Stimulated activated memory B cell treated with anti-CD40 and anti-IgM and Interleukin-4, amounts not matched to agents 10 μg/mL and 1 μg/mL and 100 μg/mL, for 72 hours (primary cell): Measurements from ENCODE around the gene SULT1A1.
"Not testable (repeated sequence)": the region's sequence is repeated elsewhere in the genome, so short reads cannot be mapped to it uniquely, and the experiment has no call there.

Experiments
- ATAC-seq: fragments of 150-1000 bp; cut with Tn5 transposase; 2 replicates; pipeline ENCODE4 v1.10.0; 2021
- H3K27ac Mint-ChIP-seq: one replicate; pipeline ENCODE4 v1.8.0; 2022; ENCODE audit warnings: mild to moderate bottlenecking, mixed read lengths
- H3K27me3 Mint-ChIP-seq: one replicate; pipeline ENCODE4 v1.8.0; 2022; ENCODE audit warnings: mixed read lengths
- H3K36me3 Mint-ChIP-seq: one replicate; pipeline ENCODE4 v1.8.0; 2022; ENCODE audit warnings: mixed read lengths
- H3K4me1 Mint-ChIP-seq: one replicate; pipeline ENCODE4 v1.8.0; 2022; ENCODE audit warnings: mixed read lengths
- H3K4me3 Mint-ChIP-seq: one replicate; pipeline ENCODE4 v1.8.0; 2022; ENCODE audit warnings: mild to moderate bottlenecking, moderate library complexity, mixed read lengths
- H3K9me3 Mint-ChIP-seq: one replicate; pipeline ENCODE4 v1.8.0; 2022; ENCODE audit warnings: mixed read lengths

The SULT1A1 gene

DNA sequence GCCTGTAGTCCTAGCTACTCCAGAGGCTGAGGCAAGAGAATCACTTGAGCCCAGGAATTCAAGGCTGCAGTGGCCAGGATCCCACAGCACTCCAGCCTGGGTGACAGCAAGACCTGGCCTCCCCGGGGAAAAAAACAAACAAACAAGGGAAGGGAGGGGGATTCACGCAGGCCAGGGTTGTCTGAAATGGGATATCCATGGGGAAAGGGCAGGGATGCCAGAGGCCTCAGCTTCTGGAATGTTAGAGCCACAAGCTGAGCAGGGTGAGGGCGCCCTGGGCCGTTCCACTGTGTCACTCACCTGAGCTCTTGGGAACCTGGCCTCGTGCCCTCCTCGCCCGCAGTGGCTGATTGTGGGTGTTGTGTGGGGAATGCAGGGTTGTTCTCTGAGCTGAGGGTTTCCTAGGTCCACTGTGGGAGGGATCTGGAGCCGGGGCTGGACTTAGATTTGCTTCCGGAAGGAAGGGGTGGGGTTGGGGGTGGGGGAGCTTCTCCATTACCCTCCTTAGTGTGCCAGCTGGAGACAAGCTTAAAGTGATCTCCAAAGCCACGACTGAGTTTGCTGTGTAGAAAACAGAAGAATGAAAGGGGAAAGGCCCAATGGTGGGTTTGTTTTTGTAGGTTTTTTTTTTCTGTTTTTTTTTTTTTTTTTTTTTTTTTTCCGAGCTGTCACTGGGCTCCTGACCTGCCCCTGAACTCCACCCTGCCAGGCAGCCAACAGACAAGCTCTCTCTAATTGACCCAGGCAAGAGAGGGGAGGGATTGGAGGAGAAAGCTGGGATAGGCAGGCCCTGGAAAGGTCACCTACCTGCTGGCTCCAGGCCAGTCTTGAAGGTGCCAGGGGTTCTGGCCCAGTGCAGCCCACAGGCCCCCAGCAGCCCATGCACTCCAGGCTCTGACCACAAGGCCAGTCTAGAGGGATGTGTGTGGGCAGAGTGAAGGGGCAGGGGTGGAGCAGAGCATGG, at the start of gene SULT1A1:
Gene SULT1A1, minus strand, starts transcription at position 414 of the 964 bp plus-strand sequence. CDS start 1,189 bp downstream, outside the sequence.
- no peaks in the 10 kb centered on the region for H3K27me3 Mint-ChIP-seq
- H3K27ac Mint-ChIP-seq, result peak within 1 kb of the TSS; percentile 72
- peaks cover 5% of the 10 kb centered on the region for H3K4me1 Mint-ChIP-seq
- no peaks in the 10 kb centered on the region for H3K36me3 Mint-ChIP-seq
- no peak within 1 kb of the TSS for H3K4me3 Mint-ChIP-seq
- H3K9me3 Mint-ChIP-seq, result no peaks in the 10 kb centered on the region
- ATAC-seq, result no peak

- H3K4me1 Mint-ChIP-seq, H3K4me3 Mint-ChIP-seq, H3K36me3 Mint-ChIP-seq, H3K27me3 Mint-ChIP-seq, H3K9me3 Mint-ChIP-seq, ATAC-seq: not testable (repeated sequence)
- H3K27ac Mint-ChIP-seq, result peak overlapping the region; percentile 22
Measured at GRCh38 chr16:28639959-28640358, 30.1 kb upstream of the SULT1A1 start.

- not testable (repeated sequence) for H3K4me3 Mint-ChIP-seq, ATAC-seq, H3K4me1 Mint-ChIP-seq
Measured at GRCh38 chr16:28638359-28638758, 28.5 kb upstream of the SULT1A1 start.

GRCh38 chr16:28637765-28638164, 27.9 kb upstream of the SULT1A1 start, which contains the start of gene NPIPB8:
NPIPB8 (plus strand) TSS chr16:28638065; CDS start chr16:28638361, 296 bp downstream.
- H3K36me3 Mint-ChIP-seq, H3K27me3 Mint-ChIP-seq, H3K4me3 Mint-ChIP-seq, ATAC-seq, H3K4me1 Mint-ChIP-seq, H3K9me3 Mint-ChIP-seq, H3K27ac Mint-ChIP-seq: not testable (repeated sequence)

More at GRCh38 chr16:28638359-28638758, 28.5 kb upstream of the SULT1A1 start:
- H3K27ac Mint-ChIP-seq, H3K9me3 Mint-ChIP-seq, H3K36me3 Mint-ChIP-seq, H3K27me3 Mint-ChIP-seq: not testable (repeated sequence)

GRCh38 chr16:28636093-28636823, 26.4 kb upstream of the SULT1A1 start:
- ATAC-seq, H3K36me3 Mint-ChIP-seq, H3K27ac Mint-ChIP-seq, H3K9me3 Mint-ChIP-seq, H3K27me3 Mint-ChIP-seq, H3K4me3 Mint-ChIP-seq, H3K4me1 Mint-ChIP-seq: not testable (repeated sequence)

DNA sequence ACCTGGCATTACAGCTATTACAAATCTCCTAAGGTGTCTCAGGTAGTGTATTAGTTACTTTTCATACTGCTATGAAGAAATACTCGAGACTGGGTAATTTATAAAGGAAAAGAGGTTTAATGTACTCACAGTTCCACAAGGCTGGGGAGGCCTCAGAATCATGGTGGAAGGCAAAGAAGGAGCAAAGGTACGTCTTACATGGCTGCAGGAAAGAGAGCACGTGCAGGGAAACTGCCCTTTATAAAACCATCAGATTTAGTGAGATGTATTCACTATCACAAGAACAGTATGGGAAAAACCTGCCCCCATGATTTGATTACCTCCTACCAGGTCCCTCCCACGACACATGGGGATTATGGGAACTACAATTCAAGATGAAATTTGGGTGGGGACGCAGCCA, 21.1 kb upstream of the SULT1A1 start:
- ATAC-seq, H3K27me3 Mint-ChIP-seq, H3K4me1 Mint-ChIP-seq, H3K9me3 Mint-ChIP-seq, H3K4me3 Mint-ChIP-seq, H3K36me3 Mint-ChIP-seq, H3K27ac Mint-ChIP-seq: not testable (repeated sequence)

- H3K4me3 Mint-ChIP-seq, result peak overlapping the region; percentile 77
Measured at GRCh38 chr16:28623172-28623711, 13.4 kb upstream of the SULT1A1 start.

DNA sequence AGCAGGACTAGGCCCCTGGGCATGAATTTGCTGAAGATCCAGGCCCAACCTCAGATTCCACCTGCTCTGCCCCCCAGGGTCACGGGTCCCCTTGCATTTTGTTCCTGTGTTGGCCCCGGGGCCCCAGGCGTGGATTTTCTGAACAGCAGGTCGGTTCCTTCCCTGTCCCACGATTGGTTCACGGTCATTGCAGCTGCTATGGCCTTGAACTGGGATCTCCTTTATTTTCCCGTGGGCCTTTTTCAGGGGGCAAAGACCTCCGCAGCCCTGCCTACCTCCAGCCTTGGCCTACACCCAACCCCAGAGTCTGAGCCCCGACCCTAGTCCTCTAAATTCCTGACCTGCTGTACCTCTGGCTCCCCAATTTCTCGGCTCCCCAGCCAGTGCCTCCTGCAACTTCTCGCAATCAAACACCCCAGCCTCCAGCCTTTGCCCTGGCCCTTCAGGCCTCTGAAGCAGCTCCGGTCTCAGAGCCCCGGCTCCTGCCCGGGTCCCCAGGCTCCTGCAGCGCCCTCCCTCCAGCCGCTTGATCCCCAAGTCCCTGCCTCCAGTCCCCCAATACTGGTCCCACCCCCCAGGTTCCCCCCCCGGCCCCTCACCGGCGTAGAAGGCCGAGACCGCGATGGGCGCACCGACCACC, 12.8 kb upstream of the SULT1A1 start:
- H3K27me3 Mint-ChIP-seq, H3K36me3 Mint-ChIP-seq, H3K9me3 Mint-ChIP-seq: not testable (repeated sequence)
- peaks cover 33% of the 10 kb centered on the region for H3K4me1 Mint-ChIP-seq
- peak overlapping the region; percentile 77 for H3K4me3 Mint-ChIP-seq
- peak overlapping the region; percentile 61 for H3K27ac Mint-ChIP-seq
- ATAC-seq, result peak; percentile 21

More at GRCh38 chr16:28623172-28623711, 13.4 kb upstream of the SULT1A1 start:
- peak; percentile 94 for ATAC-seq
- Mint-ChIP-seq H3K27me3 (peaks cover 9% of the 10 kb centered on the region), H3K36me3 (no peaks in the 10 kb centered on the region), H3K9me3 (no peaks in the 10 kb centered on the region), H3K4me1 (peaks cover 27% of the 10 kb centered on the region), H3K27ac (peak overlapping the region; percentile 61)

DNA sequence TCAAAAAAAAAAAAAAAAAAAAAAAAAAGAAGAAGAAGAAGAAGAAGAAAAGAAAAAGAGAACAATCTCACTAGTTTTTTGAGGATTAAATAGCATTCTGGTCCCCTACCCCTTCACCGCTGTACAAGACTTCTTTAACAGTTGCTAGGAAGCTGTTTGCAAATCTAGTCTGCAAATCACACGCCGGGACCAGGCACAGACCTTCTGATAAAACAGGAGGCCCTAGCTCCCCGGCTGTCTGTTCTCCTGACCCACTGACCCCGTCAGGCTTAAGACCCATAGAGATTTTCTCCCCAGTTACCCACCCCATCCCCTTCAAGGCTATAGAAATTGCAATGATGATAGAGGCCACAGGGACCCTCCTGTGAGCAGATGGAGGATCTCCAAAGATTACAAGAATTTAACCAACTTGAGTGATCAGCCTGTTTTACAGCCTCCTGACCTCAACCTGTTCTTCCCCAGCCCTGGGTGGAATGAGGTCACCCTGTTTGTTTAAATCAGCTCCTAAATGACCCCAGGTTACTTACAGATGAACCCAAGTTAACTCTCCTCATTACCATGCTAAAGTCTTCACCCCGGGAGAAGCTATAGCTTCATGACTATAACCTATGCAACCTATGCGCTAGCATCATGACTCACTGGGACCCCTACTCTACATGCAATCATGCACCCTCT, 11.8 kb upstream of the SULT1A1 start:
- H3K27ac Mint-ChIP-seq, result no peak overlapping the region
- H3K9me3 Mint-ChIP-seq, result no peaks in the 10 kb centered on the region
- ATAC-seq, result no peak
- peaks cover 8% of the 10 kb centered on the region for H3K36me3 Mint-ChIP-seq
- H3K4me1 Mint-ChIP-seq, result peaks cover 39% of the 10 kb centered on the region
- H3K4me3 Mint-ChIP-seq, result no peak overlapping the region
- H3K27me3 Mint-ChIP-seq, result peaks cover 9% of the 10 kb centered on the region

DNA sequence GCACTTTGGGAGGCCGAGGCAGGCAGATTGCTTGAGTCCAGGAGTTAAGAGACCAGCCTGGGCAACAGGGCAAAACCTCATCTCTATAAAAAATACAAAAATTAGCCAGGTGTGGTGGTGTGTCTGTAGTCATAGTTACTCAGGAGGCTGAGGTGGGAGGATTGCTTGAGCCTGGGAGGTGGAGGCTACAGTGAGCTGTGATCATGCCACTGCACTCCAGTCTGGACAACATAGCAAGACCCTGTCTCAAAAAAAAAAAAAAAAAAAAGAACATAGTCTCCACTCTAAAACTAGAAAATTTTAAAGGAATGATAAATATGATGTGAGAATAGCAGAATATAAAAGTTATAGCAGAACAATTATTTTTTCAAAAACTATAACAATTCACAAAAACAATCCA, 10.5 kb upstream of the SULT1A1 start:
- H3K27ac Mint-ChIP-seq, H3K36me3 Mint-ChIP-seq, ATAC-seq, H3K9me3 Mint-ChIP-seq, H3K4me3 Mint-ChIP-seq, H3K27me3 Mint-ChIP-seq: not testable (repeated sequence)
- H3K4me1 Mint-ChIP-seq, result peaks cover 46% of the 10 kb centered on the region

DNA sequence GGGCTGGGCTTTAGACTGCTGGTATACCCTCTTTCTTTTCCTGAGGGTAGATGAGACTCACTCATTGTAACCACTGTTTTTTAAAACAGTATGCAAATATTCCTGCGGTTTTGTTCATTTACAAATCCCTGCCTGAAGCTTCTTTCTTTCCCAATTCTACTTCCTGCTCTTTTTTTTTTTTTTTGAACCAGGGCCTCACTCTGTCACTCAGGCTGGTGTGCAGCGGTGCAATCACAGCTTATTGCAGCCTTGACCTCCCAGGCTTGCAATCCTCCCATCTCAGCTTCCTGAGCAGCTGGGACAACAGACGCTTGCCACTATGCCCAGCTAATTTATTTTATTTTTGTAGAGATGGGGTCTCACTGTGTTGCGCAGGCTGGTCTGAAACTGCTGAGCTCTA, 8.0 kb upstream of the SULT1A1 start:
- Mint-ChIP-seq H3K36me3 (peaks cover 8% of the 10 kb centered on the region), H3K9me3 (no peaks in the 10 kb centered on the region), H3K27me3 (no peaks in the 10 kb centered on the region), H3K4me1 (peaks cover 32% of the 10 kb centered on the region), H3K4me3 (no peak overlapping the region), H3K27ac (no peak overlapping the region)
- ATAC-seq, result no peak

- Mint-ChIP-seq H3K36me3 (peaks cover 8% of the 10 kb centered on the region), H3K27ac (no peak overlapping the region), H3K4me1 (peaks cover 19% of the 10 kb centered on the region), H3K9me3 (no peaks in the 10 kb centered on the region), H3K4me3 (no peak overlapping the region), H3K27me3 (no peaks in the 10 kb centered on the region)
- ATAC-seq, result no peak
Measured at GRCh38 chr16:28616636-28617035, 6.8 kb upstream of the SULT1A1 start.

DNA sequence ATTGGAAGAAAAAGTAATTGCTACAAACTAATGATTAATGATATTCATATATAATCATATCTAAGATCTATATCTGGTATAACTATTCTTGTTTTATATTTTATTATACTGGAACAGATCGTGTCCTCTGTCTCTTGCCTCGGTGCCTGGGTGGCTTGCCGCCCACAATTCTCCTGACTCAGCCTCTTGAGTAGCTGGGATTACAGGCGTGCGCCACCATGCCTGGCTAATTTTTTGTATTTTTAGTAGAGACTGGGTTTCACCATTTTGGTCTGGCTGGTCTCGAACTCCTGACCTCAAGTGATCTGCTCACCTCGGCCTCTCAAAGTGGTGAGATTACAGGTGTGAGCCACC, 6.4 kb upstream of the SULT1A1 start:
- H3K4me1 Mint-ChIP-seq, result peaks cover 19% of the 10 kb centered on the region
- not testable (repeated sequence) for H3K4me3 Mint-ChIP-seq, H3K36me3 Mint-ChIP-seq, H3K27me3 Mint-ChIP-seq, H3K27ac Mint-ChIP-seq, ATAC-seq, H3K9me3 Mint-ChIP-seq

DNA sequence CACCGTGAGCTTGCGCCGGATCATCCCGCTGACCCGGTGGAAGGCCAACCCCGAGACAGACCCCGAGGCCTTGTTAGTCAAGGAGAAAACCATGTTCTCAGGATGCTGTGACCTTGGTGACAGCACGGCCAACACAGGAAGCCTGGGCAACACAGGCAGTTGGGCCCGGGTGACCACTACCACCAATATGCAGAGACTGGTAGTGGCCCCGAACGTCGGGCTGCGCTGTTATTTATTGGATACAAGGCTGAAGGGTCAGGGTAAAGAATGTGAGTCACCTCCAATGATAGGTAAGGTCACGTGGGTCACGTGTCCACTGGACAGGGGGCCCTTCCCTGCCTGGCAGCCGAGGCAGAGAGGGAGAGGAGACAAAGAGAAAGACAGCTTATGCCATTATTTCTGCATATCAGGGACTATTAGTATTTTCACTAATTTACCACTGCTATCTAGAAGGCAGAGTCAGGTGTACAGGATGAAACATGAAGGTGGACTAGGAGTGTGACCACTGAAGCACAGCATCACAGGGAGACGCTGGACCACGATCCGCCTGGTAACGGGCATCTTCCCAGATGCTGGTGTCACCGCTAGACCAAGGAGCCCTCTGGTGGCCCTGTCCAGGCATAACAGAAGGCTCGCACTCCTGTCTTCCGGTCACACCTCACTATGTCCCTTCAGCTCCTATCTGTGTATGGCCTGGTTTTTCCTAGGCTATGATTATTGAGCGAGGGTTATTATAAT, 5.8 kb upstream of the SULT1A1 start:
- not testable (repeated sequence) for H3K27me3 Mint-ChIP-seq, H3K27ac Mint-ChIP-seq, H3K9me3 Mint-ChIP-seq, H3K36me3 Mint-ChIP-seq, ATAC-seq, H3K4me3 Mint-ChIP-seq
- peaks cover 19% of the 10 kb centered on the region for H3K4me1 Mint-ChIP-seq
